ENCODE results near the gene LRRC19. TPM values are rescaled to one million over a fixed set of nuclear protein-coding genes. Genes with fewer than 3 reads are reported as not detected.

The LRRC19 gene
- total RNA-seq, 1 experiment from 2014 or later, result not detected

- no peak overlapping the region for H3K4me2 ChIP-seq (ENCODE audit: insufficient read depth, insufficient read length, low read length)
- H3K4me3 Mint-ChIP-seq, result peak overlapping the region; percentile 33 to 67; a peak in 3 of 5 replicates
- H3K79me1 ChIP-seq (ENCODE audit: insufficient read depth, low read depth, low read length, poor library complexity, severe bottlenecking), result no peaks in the 10 kb centered on the region
- no peak overlapping the region for H3K14ac ChIP-seq (ENCODE audit: insufficient read depth, low read length)
- no peak overlapping the region for H2AFZ ChIP-seq (ENCODE audit: low read length)
- H3K23ac ChIP-seq (ENCODE audit: insufficient read length, low read depth, low read length), result no peak overlapping the region
- no peaks in the 10 kb centered on the region for H3K79me2 ChIP-seq (ENCODE audit: insufficient read depth, low read length)
- peak overlapping the region; percentile 93 to 99 (median 94) for H3K27ac Mint-ChIP-seq
- H3K56ac ChIP-seq (ENCODE audit: insufficient read length, low read depth, low read length), result no peak overlapping the region
- H3T11ph ChIP-seq (ENCODE audit: low read length), result no peak overlapping the region
- no peak overlapping the region for H2BK5ac ChIP-seq (ENCODE audit: insufficient read length, low read length)
- no peaks in the 10 kb centered on the region for H3K23me2 ChIP-seq (ENCODE audit: insufficient read length, low read depth, low read length, poor library complexity, severe bottlenecking)
- no peak overlapping the region for H3K9ac ChIP-seq (ENCODE audit: extremely low read depth, insufficient read length, low read length)
- H3K27ac ChIP-seq (ENCODE audit: insufficient read length, low read depth, low read length), result no peak overlapping the region
- H2BK12ac ChIP-seq (ENCODE audit: insufficient read length, low read depth, low read length), result no peak overlapping the region
- H3K4me1 ChIP-seq (ENCODE audit: insufficient read depth, low read length), result peaks cover 3% of the 10 kb centered on the region; the same call in 1 of the 2 replicates
- no CpG with 5 or more reads among the region's 4 CpGs for WGBS (ENCODE audit: extremely low coverage, insufficient read length, low lambda C conversion rate)
- no peak overlapping the region for H4K8ac ChIP-seq (replicated peaks; ENCODE audit: insufficient read length, low read depth, low read length)
- peaks cover 0 to 8% of the 10 kb centered on the region in 2 experiments; a peak in 3 of 5 replicates for H3K9me3 Mint-ChIP-seq
- H3K36me3 Mint-ChIP-seq (ENCODE audit: insufficient read depth in 1 of 3, low read depth in 3 of 3), result peaks cover 0 to 24% (median 0%) of the 10 kb centered on the region in 3 experiments; a peak in 2 of 7 replicates
- H2BK15ac ChIP-seq (ENCODE audit: low read depth, low read length), result no peak overlapping the region
- no peak overlapping the region for H4K91ac ChIP-seq (ENCODE audit: insufficient read length, low read depth, low read length)
- no peak for TF ChIP-seq CTCF (conservative IDR thresholded peaks at IDR 0.05)
- H4K5ac ChIP-seq (ENCODE audit: insufficient read length, low read depth, low read length), result no peak overlapping the region
- no peak overlapping the region for H2BK20ac ChIP-seq (ENCODE audit: low read depth, low read length, poor library complexity, severe bottlenecking)
- DNase-seq, result peak; percentile 71
- H3K9me3 ChIP-seq (ENCODE audit: control insufficient read depth, low read depth, low read length), result no peaks in the 10 kb centered on the region
- no peak overlapping the region for H2AK5ac ChIP-seq (ENCODE audit: insufficient read length, low read length)
- H3K18ac ChIP-seq (ENCODE audit: insufficient read length, low read depth, low read length), result no peak overlapping the region
- H4K20me1 ChIP-seq (ENCODE audit: control insufficient read depth, insufficient read depth, insufficient read length), result no peaks in the 10 kb centered on the region
- no peak overlapping the region for H3K4ac ChIP-seq (ENCODE audit: low read depth, low read length)
- peaks cover 28 to 29% of the 10 kb centered on the region in 2 experiments for H3K4me1 Mint-ChIP-seq
- H2BK120ac ChIP-seq (ENCODE audit: low read depth, low read length, poor library complexity, severe bottlenecking), result no peak overlapping the region
- no peaks in the 10 kb centered on the region for H3K27me3 Mint-ChIP-seq (ENCODE audit: low read depth)
- H3K27me3 ChIP-seq (ENCODE audit: insufficient read depth, low read length), result no peaks in the 10 kb centered on the region
These were observed 30.5 kb downstream of the LRRC19 start for GRCh38 chr9:26974927-26975326.
